Esophagus squamous epithelium (tissue), 4 donors: ENCODE data around the gene TKTL1.

Source experiments
- CTCF ChIP-seq, 6 experiments: fragments of 450-650 bp in 4 of 6; fragments of 200-600 bp in 2 of 6; sonication (generic) in 2 of 6; IDR thresholded peaks; one replicate each; pipeline ENCODE4 v1.5.1; 2016 to 2019; ENCODE audit warnings: antibody characterized with exemption in 6 of 6, mild to moderate bottlenecking in 4 of 6, moderate library complexity in 4 of 6
- POLR2A ChIP-seq, 4 donors: fragments of 450-650 bp; IDR thresholded peaks; one replicate each; pipeline ENCODE4 v1.6.1; 2017; ENCODE audit warnings: antibody characterized with exemption in 4 of 4, mild to moderate bottlenecking in 4 of 4, moderate library complexity in 3 of 4

DNA sequence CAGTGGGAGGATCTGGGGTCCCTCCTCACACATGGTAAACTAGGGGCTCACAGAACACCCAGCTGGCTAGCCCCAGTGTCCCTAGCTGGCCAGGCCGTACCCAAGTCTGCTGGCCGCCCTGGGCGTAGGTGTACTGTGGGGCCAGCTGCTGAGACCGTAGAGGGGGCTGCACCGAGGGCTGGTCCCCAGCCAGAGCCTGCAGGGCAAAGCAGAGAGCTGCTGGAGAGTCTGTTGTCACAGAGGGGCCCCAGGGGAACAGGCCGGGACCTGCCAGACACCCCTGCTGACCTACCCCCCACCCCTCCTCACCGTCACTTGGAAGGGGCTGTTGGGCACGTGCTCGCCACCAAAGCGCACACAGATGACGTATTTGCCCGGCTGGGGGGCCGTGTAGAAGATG is 58.9 kb downstream of the TKTL1 start:
- TF ChIP-seq POLR2A (IDR thresholded peaks at IDR 0.05) (no peak), CTCF (IDR thresholded peaks at IDR 0.05) (no peak)
